Measurements from ENCODE around the gene DLL1.

DLL1 gene

DNA sequence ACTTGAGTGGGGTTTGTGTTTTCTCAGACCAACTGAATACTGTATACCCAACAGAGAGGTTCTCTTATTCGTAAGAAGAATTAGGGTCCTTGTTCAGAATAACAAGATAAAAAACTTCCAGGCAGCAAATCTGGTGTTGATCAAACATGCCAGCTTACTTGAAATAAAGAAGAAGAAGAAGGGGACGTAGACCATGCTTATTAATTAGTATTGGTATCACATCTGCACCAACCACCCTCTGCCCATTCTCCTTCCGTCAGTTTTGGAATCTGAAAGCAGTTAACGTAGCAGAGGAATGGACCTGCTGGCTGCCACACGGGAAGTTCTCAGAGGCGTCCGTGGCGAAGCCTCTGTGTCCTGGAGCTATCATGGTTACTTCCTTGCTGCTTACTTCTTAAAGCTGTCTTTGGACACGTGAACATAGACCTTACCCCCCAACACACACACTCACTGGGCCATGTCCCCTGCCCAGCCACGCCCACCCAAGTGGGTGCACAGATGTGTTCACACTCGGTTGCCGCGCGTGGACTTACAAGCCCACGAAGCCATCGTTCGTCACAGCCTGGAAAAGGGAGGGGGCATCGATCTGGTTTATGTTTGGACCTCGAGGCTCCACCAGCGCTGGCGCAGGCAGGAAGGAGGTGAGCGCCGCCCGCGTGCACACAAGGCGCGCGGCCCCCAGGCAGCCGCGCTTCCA lies 4.1 kb upstream of the DLL1 start:
- no peak for DNase-seq

DNA sequence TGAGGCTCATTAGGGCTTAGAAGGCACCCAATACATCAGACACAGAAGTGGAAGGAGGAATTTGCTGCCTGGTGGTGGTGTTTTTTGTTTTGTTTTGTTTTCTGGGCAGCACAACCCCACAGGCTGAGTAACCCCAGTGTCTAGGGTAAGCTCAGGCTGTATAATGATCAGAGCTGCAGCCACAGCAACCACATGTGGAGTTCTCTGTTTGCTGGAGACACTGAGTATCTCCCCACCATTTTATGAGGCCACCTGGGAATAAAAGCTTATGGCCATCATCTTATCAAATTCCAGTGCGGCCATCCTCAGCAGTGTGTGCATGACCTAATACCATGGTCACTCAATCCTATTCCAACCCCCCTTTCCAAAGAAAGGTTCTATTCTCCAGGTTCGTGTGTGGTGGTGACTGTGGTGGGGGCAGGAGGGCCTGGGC lies 3.4 kb upstream of the DLL1 start:
- DNase-seq: no peak

DNA sequence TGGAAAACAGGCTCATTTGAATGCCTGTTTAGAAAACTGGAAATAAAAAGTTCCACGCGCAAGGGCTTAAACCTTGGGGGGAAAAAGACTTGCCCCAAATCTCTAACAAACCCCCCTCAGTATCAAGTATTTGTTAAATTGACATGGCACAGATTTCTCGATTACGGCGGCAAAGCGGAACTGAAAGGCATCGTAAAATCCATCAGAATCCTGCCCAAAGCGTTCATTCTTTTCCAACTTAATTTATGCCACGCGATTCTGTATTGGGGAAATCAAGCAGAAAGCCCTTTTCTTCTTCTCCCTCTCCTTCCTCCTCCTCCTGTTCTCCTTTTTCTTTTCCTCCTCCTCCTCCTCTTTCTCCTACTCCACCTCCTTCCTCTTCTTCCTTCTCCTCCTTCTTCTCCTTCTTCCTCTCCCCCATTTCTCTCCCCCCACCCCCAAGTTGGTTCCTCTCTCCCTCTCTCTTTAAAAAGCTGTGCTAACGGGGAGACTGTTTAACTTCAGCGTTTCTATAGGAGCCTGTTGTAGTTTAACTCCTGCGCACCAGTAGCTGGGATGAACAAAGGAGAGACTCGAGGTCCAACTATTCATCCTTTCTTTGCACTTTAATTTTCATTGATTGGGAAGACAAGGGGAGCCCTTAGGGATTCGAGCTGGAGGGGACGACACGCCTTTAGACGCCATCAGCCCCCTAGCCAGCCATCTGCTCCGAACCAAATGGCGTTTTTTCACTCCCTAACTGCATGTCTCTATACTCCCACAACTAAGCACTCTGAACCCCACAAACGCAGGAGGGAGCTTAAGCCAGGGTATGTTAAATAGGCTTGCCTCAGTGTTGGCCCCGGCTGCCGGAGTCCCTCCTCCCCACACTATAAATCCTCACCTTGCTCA lies 2.7 kb upstream of the DLL1 start:
- DNase-seq: no peak

DNA sequence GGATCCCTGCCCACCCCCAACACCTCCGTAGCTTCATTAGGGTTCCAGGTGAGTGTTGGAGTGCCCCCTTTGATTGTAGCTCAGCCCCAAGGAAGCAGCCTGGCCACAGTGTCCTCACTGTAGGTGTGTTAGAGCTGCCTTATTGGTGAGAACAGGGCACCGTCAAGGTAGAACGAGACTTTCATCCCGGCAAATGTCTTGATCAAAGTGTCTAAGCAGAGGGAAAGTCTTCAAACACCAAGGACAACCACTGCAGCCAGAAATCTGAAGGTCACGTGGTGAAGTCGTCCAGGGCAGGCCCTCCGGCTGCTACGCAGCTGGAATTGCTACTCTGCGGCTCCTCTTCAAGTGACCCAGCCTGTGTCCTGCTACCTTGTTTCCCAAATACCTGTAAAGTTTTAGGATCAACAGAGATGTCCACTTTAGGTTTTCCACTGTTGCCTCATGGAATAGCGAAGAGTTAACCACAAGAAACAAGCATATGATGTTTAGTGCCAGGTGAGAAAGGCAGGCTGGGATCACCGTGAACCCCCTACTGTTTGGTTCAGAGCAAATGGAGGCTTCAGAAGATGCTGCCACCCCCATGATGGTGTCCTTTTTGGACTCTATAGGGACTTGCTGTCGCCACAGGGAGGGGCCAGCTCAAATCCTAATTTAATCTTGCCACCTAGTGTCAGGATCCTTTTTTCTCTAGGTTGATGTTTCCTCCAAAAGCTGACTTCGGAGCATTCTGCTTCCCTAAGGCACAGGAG lies 1.7 kb upstream of the DLL1 start:
- no peak for DNase-seq

DNA sequence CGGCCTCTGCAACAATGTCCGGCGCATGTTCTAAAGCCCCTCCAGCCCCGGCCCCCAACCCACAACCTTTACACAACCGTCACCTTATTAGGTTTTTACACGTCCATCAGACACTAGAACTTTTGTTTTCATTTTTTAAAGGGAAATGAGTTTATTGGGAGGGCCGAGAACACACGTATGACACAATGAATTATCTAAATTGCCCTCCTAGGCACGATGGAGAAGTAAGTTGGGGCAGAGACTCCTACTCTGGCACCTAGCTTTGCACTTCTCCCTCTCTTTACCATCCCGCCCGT lies 1.2 kb upstream of the DLL1 start:
- DNase-seq: no peak

DNA sequence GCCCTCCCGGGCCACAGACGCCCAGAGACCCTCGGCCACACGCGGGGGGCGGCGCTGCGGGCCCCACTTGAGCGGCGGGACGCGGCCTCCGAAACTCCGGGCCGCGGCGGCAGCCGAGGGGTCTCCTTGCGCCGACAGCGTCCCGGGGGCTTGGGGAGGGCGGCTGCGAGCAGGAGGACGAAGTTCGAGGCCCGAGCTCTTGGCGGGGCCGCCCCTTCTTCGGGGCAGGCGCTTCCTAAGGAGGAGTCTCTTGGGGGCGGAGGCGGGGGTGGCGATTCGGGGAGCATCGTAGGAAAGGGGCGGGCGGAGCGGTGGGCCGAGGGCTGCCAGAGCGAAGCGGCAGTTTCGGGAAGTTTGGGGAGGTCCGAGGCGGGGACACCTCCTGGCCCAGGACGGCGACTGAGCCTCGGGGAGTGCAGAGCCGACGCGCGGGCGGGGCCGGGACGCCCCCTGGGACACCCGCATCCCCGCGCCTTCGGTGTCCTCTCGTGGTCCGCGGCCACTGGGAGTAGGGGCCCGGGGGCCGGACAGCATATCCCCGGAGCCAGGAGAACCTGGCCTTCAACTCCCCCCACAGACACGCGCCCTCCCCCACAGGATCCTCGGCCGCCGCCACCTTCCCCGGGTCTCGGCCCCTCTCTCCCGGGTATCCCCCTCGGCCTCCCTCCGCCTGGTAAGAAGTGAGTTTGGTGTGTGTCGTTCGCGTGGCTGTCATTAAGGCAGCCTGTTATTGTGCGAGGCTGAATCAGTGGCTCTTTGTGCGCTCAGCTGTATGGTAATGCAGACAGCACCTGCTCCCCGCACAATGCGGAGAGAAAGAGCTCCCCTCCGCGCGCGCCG lies 613 bp upstream of the DLL1 start:
- peak; percentile 68 for DNase-seq

DNA sequence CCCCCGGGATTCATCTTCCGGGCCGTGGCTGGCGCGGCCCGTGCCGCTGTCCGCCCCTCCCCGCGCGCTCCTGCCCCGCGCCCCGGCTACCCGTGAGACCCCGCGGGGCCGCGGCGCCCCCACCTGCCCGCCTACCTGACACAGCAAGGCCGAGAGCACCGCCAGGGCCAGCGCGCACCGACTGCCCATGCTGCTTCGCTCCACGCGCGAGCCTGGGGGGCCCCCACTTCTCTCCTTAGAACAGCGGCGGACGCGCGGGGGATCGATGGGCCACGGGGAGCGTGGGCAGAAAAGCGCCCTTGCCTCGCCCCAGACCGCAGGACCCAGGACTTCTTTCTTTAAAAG lies 955 bp downstream of the DLL1 start:
- DNase-seq: no peak

DNA sequence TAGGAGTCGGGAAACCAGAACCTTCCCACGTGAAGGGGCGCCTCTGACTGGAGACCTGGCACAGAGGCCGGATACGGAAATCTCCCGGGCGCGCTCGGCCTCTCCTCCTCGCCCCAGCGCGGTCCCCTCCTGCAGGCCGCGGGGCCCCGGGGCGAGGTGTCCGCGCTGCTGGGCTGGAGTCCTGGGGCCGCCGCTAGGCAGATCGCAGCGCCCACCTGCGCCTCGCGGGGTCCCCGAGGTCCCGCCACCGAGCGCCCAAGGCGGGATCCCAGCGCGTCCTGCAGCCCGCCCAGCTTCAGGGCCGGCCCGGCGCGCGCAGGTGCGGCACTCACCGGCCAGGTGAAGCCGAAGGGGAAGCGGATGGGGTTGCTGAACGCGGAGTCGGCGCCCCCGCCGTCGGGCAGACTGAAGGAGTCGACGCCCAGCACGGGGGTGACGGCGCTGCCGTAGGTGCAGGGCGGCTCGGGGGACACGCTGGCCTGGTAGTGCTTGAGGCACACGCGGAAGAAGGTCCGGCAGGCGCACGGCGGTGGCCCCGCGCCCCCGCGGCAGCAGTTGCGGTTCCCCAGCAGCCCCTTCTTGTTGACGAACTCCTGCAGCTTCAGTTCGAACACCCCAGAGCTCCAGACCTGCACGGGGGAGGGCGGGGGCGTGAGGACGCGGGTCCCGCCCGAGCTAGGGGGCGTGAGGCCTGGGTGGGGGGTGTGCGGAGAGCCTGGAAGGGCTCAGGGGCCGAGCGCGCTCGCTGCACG lies 1.5 kb downstream of the DLL1 start:
- DNase-seq: no peak

DNA sequence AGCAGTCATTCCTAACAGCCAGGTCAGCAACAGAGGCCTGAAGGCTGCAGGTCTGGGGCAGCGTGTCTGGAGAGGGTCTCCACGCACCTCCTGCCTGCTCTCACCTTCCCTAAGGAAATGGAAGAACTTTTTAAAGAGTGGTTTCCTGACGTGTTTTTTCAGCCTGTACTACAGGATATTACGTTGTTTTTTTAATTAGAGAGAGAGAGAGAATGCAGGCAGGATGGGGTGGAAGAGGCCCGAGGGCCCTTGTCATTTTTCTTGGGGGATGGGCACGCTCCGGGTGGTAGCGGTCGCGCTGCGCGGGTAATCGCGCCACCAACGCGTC lies 2.1 kb downstream of the DLL1 start:
- DNase-seq: no peak

DNA sequence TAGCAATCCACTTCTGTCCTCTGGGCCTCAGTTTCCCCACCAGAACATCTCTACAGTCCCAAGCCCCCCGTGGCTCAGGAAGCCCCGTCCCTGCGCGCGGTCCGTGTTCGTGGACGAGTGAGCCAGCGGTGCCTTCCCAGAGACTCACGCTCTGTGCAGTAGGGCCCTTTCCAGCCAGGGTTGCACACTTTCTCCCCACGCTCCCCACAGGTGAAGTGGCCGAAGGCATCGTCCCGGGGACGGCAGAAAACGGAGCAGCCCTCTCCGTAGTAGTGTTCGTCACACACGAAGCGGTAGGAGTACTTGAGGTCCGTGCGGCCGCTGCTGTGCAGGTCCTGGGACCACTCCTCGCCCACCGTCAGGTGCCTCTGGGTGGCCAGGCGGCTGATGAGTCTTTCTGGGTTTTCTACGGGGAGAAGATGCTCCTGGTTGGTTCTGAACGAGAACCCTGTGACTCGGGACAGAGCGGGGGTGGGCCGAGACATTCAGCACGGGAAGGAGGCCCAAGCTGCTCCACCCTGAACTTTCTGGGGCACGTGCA lies 2.7 kb downstream of the DLL1 start:
- DNase-seq: no peak

DNA sequence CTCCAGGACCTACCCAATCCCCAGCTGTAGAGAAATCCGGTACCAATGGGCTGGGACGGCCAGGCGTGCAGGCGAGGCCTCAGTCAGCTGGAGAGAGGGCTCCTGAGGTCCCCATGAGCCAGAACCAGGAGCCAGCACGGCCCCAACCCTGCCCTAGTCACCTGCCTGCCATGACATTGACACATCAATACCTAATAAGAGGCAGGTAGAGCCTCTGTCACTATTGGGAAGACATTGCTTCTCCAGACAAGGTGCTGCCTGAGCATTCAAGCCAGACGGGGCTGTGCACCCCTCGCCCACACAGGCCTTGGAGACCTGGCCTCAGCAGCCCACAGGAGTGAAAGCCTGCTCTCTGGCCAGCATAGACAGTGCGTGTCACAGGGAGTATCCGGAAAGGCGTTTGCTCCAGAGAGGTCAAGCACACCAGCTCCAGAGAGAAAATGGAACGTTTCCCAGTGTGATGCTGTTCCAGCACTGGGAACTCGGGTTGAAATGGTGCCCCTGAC lies 3.5 kb downstream of the DLL1 start:
- DNase-seq: no peak

DNA sequence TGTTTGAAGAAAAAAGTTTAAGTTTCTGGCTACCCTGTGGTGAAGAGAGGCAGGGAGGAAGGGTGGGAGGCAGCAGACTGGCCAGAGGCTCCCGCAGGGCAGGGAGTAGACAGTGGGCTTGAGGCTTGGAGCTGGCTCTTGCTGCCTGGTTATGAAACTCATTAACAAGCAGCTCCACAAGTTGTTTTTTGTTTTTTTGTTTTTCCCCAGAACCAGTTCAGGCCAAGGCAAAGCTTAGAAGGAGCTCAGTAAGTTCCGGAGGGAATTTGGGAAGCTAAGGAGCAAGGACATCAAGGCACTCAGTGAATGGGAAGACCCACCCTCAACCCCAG lies 4.0 kb downstream of the DLL1 start:
- no peak for DNase-seq

DNA sequence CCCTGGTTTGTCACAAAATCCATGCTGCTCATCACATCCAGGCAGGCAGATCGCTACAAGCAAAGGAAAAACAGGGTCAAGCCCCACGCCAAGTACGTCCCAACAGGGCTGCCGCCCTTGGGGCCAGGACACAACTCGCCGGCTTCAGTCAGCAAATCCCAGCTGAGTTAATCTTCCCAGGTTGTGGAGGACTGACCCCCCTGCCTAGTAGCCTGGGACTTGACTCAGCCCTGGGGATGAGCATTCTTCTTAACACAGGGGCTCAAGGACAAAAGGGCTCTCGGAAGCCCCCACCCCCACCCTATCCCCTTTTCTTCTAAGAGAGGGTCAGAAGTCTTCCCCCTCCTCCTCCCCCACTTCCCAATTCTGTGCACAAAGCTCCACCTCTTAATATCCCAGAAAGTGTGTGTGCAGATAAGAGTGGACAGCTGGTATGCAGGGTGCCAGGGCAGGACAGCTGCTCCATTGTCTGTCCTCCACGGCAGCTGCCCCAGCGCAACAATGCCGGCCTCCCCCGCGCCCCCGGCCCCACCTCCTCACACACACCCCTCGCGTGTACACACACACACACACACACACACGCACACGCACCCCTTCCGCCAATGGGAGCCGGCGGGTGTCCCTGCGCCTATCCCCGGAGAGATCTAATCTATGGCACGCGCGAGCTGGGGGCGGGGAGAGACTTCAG lies 4.5 kb downstream of the DLL1 start:
- no peak for DNase-seq

DNA sequence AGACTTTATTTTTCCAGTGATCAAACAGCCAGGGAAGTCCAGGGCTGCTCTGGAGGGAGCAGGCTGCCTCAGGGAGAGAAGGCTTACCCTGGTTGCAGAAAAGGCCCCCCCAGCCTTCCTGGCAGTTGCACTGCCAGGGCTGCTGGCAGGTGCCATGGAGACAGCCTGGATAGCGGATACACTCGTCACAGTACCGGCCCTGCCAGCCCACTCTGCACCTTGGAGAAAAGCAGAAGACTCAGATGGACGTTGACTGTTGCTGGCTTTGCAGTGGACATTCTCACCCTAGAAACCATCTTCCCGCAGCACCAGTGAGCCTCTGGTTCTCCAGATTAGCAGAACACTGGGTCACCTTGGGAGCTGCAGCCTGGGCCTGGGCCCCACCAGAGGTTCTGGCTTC lies 5.4 kb downstream of the DLL1 start:
- no peak for DNase-seq

DNA sequence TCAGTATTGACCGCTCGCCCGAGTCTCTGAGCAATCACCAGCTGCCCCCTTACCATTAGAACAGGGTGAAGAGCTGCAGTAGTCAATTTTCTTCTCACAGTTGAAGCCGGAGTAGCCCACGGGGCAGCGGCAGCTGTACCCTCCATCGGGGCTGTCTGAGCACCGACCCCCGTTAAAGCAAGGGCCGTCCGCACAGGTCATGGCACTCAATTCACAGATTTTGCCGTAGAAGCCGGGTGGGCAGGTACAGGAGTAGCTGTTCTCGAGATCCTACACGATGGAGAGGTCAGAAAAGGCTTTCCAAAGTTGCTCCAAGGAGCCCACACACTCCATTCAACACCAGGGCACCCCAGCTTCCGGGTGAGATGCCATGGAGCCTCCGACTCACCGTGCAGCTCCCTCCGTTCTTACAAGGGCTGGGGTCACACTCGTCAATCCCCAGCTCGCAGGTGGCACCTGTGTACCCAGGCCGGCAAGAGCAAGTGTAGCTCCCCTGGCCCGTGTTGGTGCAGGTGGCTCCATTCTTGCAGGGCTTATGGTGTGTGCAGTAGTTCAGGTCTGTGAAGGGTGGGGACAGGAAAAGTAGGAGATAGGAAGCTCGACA lies 5.9 kb downstream of the DLL1 start:
- DNase-seq: no peak

DNA sequence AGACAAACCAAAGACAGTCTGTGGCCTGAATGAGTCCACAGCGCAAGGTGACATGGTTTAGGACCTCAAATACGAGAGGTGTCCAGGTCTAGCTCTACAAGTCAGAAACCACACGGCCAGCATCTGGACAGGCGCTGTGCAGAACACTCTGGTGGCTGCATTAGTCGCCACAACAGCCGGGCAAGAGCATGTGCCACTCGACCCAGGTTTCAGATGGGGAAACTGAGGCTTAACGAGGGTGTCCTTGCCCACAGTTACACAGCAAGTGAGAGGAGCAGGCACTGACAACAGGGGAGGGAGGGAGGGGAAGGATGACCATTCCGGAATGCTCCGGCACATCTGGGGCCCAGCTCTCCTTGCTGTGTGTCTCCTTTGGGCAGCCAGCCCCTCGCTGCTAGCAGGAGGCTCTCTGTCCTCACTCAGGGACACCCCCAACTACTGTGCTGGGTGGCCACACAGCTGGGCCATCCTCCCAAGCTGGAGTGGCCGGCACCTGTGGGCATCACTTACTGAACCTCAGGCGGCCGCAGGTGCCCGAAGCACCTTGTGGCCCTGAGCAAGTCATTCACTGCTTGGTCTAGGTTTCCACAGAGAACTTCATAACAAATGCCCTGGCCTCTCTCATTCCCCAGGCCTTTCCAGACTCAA lies 6.6 kb downstream of the DLL1 start:
- no peak for DNase-seq

DNA sequence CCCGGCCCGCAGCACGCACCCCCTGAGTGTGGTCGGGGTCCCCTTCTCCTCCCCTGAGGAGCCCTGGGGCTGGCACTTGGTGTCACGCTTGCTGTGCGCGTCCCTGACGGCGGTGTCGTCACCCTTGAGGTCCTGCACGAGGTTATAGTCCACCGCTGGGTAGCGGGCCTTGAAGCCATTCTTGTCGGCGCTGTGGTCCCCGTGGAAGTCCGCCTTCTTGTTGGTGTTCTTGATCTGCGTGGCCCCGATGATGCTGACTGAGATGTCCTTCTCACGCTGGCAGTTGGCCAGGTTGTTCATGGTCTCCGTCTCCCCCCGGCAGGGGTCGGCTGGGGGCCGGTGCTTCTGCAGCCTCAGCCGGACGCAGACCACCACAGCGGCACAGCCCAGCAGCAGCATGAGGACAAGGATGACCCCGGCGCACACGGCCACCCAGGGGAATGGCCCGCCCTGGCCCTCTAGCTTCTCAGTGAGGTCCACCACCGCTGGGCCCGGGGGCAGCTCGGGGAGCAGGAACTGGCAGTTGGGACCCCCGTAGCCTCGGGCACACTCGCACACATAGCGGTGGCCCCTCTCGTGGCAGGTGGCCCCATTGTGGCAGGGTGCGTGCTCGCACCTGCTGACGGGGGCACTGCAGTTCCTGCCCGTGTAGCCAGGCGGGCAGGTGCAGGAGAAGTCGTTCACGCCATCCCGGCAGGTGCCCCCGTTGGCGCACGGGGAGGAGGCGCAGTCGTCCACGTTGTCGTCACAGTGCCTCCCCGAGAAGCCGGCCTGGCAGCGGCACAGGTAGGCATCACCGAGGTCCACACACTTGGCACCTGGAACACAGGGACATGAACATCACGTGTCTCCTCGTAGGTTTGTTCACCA lies 7.4 kb downstream of the DLL1 start:
- no peak for DNase-seq

DNA sequence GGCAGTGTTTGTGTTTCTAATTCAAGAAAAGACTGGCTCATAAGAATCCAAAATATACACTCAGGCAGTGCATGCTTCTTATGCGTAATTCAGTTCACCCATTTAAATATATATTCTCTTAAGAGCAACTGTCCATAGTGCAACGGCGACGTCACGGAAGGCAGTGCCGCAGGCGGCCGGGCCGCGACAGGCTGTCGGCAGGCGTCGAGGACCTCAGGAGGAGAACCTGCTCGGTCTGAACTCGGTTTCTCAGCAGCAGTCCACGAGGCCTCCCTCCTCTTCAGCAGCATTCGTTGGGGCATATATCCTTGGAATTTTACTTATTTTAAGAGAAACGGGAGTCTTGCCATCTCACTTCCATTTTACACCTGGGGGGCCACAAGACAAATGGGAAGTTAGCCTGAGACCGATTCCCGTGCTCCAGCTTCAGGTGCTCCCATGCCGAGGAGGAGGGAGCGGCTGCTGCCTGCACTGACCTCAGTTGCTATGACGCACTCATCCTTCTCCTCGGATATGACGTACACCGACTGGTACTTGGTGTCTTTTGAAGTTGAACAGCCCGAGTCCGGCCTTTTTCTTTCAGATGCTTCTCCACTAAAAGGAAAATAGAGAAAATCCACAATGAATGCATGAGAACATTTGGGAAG lies 8.2 kb downstream of the DLL1 start:
- no peak for DNase-seq

Data from NCI-H510A (cell line).